ENCODE data around the gene MAGI2. TPM values are rescaled to one million over a fixed set of nuclear protein-coding genes. Genes with fewer than 3 reads are reported as not detected.

MAGI2 gene
- total RNA-seq, 1 donor from 2014 or later = 11.4 TPM

- Mint-ChIP-seq H3K27ac (no peak overlapping the region), H3K9me3 (ENCODE audit: low read depth) (no peaks in the 10 kb centered on the region), H3K4me1 (ENCODE audit: low read depth) (peaks cover 9% of the 10 kb centered on the region), H3K4me3 (ENCODE audit: low read depth) (no peak overlapping the region), H3K36me3 (ENCODE audit: insufficient read depth) (no peaks in the 10 kb centered on the region), H3K27me3 (no peaks in the 10 kb centered on the region)
- no peak for TF ChIP-seq CTCF (IDR thresholded peaks at IDR 0.05; ENCODE audit: unreplicated experiment)
- no peak for DNase-seq (ENCODE audit: low spot score, unreplicated experiment)
These were observed 815.1 kb downstream of the MAGI2 start for GRCh38 chr7:78638364-78638763.

GRCh38 chr7:78636727-78637126, 816.7 kb downstream of the MAGI2 start:
- H3K27ac Mint-ChIP-seq = no peak overlapping the region
- H3K36me3 Mint-ChIP-seq (ENCODE audit: insufficient read depth) = no peaks in the 10 kb centered on the region
- H3K4me3 Mint-ChIP-seq (ENCODE audit: low read depth) = no peak overlapping the region
- no peak for DNase-seq (ENCODE audit: low spot score, unreplicated experiment)
- no peaks in the 10 kb centered on the region for H3K9me3 Mint-ChIP-seq (ENCODE audit: low read depth)
- no peak for TF ChIP-seq CTCF (IDR thresholded peaks at IDR 0.05; ENCODE audit: unreplicated experiment)
- H3K4me1 Mint-ChIP-seq (ENCODE audit: low read depth) = peaks cover 9% of the 10 kb centered on the region
- H3K27me3 Mint-ChIP-seq = no peaks in the 10 kb centered on the region

- H3K9me3 Mint-ChIP-seq (ENCODE audit: low read depth) = no peaks in the 10 kb centered on the region
- H3K36me3 Mint-ChIP-seq (ENCODE audit: insufficient read depth) = no peaks in the 10 kb centered on the region
- no peak overlapping the region for H3K4me3 Mint-ChIP-seq (ENCODE audit: low read depth)
- no peak for TF ChIP-seq CTCF (IDR thresholded peaks at IDR 0.05; ENCODE audit: unreplicated experiment)
- H3K4me1 Mint-ChIP-seq (ENCODE audit: low read depth) = peaks cover 9% of the 10 kb centered on the region
- no peaks in the 10 kb centered on the region for H3K27me3 Mint-ChIP-seq
- no peak overlapping the region for H3K27ac Mint-ChIP-seq
- DNase-seq (ENCODE audit: low spot score, unreplicated experiment) = no peak
These were observed 818.3 kb downstream of the MAGI2 start for GRCh38 chr7:78635026-78635793.

- no peak overlapping the region for H3K4me3 Mint-ChIP-seq (ENCODE audit: low read depth)
- H3K27me3 Mint-ChIP-seq = no peaks in the 10 kb centered on the region
- no peaks in the 10 kb centered on the region for H3K36me3 Mint-ChIP-seq (ENCODE audit: insufficient read depth)
- peak overlapping the region; percentile 3 for H3K27ac Mint-ChIP-seq
- no peak for TF ChIP-seq CTCF (IDR thresholded peaks at IDR 0.05; ENCODE audit: unreplicated experiment)
- no peaks in the 10 kb centered on the region for H3K9me3 Mint-ChIP-seq (ENCODE audit: low read depth)
- DNase-seq (ENCODE audit: low spot score, unreplicated experiment) = no peak
- peaks cover 9% of the 10 kb centered on the region for H3K4me1 Mint-ChIP-seq (ENCODE audit: low read depth)
These were observed 819.4 kb downstream of the MAGI2 start for GRCh38 chr7:78634093-78634492.

- Mint-ChIP-seq H3K4me1 (ENCODE audit: low read depth) (no peaks in the 10 kb centered on the region), H3K4me3 (ENCODE audit: low read depth) (no peak overlapping the region)
- no peak for TF ChIP-seq CTCF (IDR thresholded peaks at IDR 0.05; ENCODE audit: unreplicated experiment)
These were observed 832.5 kb downstream of the MAGI2 start for GRCh38 chr7:78620920-78621319.

More at GRCh38 chr7:78620920-78621319, 832.5 kb downstream of the MAGI2 start:
- H3K36me3 Mint-ChIP-seq (ENCODE audit: insufficient read depth) = peaks cover 2% of the 10 kb centered on the region
- DNase-seq (ENCODE audit: low spot score, unreplicated experiment) = peak; percentile 34
- H3K9me3 Mint-ChIP-seq (ENCODE audit: low read depth) = peaks cover 3% of the 10 kb centered on the region
- no peak overlapping the region for H3K27ac Mint-ChIP-seq
- no peaks in the 10 kb centered on the region for H3K27me3 Mint-ChIP-seq
